PC-3 (cell line): ENCODE measurements around the gene IPMK. TPM values are rescaled to one million over a fixed set of nuclear protein-coding genes. Genes with fewer than 3 reads are reported as not detected.

Experiments
- ATAC-seq: fragments of 200-7000 bp; cut with Tn5 transposase; 2 replicates; pipeline ENCODE4 v1.9.1; 2020; ENCODE audit warnings: mild to moderate bottlenecking, moderate library complexity
- BruUV-seq: library from RNA; stranded (reverse); fragments of 400-500 nt; replicated peaks from 2 replicates; lab custom pipeline; 2021; lab: Mats Ljungman, UMichigan
- CTCF ChIA-PET: fragments of 300-600 bp; sonication (Branson Sonifier 250); formaldehyde crosslinking; loops from one replicate; lab custom pipeline; 2022; ENCODE audit warnings: antibody characterized with exemption; lab: Charles Lee
- POLR2A ChIA-PET: fragments of 300-600 bp; sonication (Branson Sonifier 250); formaldehyde crosslinking; loops from one replicate; lab custom pipeline; 2022; ENCODE audit warnings: antibody characterized with exemption; ENCODE audit not compliant: unreplicated experiment; lab: Charles Lee
- DNase-seq: peaks from one replicate; pipeline ENCODE4 v3.0.0-alpha.2; 2015
- H2AFZ ChIP-seq: fragments of 300-600 bp; sonication (generic); 2 replicates; pipeline ENCODE4 v1.6.0; 2016; ENCODE audit warnings: antibody characterized with exemption, low read length
- H3F3A ChIP-seq: fragments of 300-600 bp; sonication (generic); one replicate; pipeline ENCODE4 v1.6.0; 2017; ENCODE audit warnings: antibody characterized with exemption, low read length, control low read depth, mild to moderate bottlenecking; ENCODE audit not compliant: unreplicated experiment
- H3K27ac ChIP-seq: fragments of 300-600 bp; sonication (generic); 2 replicates; pipeline ENCODE4 v1.5.1; 2016; ENCODE audit warnings: mild to moderate bottlenecking, low read length
- H3K27me3 ChIP-seq: fragments of 300-600 bp; sonication (generic); 2 replicates; pipeline ENCODE4 v1.6.1; 2016; ENCODE audit warnings: low read length, mixed read lengths
- H3K36me3 ChIP-seq: fragments of 300-600 bp; sonication (generic); 2 replicates; pipeline ENCODE4 v1.6.1; 2016; ENCODE audit warnings: low read depth, mixed run types, low read length, mixed read lengths
- H3K4me1 ChIP-seq: fragments of 300-600 bp; sonication (generic); 2 replicates; pipeline ENCODE4 v1.5.1; 2016; ENCODE audit warnings: low read length; ENCODE audit not compliant: insufficient read depth
- H3K4me2 ChIP-seq: fragments of 300-600 bp; sonication (generic); 2 replicates; pipeline ENCODE4 v1.6.0; 2016; ENCODE audit warnings: low read length
- H3K4me3 ChIP-seq: fragments of 300-600 bp; sonication (generic); 2 replicates; pipeline ENCODE4 v1.5.1; 2016; ENCODE audit warnings: mild to moderate bottlenecking, low read length, mixed read lengths
- H3K79me2 ChIP-seq: fragments of 300-600 bp; sonication (generic); 2 replicates; pipeline ENCODE4 v1.6.1; 2017; ENCODE audit warnings: low read length, mixed read lengths
- H3K9ac ChIP-seq: fragments of 300-600 bp; sonication (generic); 2 replicates; pipeline ENCODE4 v1.6.0; 2016; ENCODE audit warnings: mild to moderate bottlenecking, low read length
- H3K9me2 ChIP-seq: fragments of 300-600 bp; sonication (generic); replicated peaks from 2 replicates; pipeline ENCODE4 v1.6.1; 2016; ENCODE audit warnings: mixed run types, low read length, mixed read lengths
- H3K9me3 ChIP-seq: fragments of 300-600 bp; sonication (generic); 2 replicates; pipeline ENCODE4 v1.6.1; 2016; ENCODE audit warnings: low read length, mixed read lengths
- H4K20me1 ChIP-seq: fragments of 300-600 bp; sonication (generic); 2 replicates; pipeline ENCODE4 v1.6.1; 2016; ENCODE audit warnings: low read length, mixed read lengths
- EZH2 ChIP-seq: fragments of 300-600 bp; sonication (generic); IDR thresholded peaks from one replicate; pipeline ENCODE4 v1.6.1; 2017; ENCODE audit warnings: antibody characterized with exemption, mild to moderate bottlenecking, low read length; ENCODE audit not compliant: unreplicated experiment
- EZH2phosphoT487 ChIP-seq: fragments of 300-600 bp; sonication (generic); IDR thresholded peaks from 2 replicates; pipeline ENCODE4 v1.6.1; 2018; ENCODE audit warnings: mild to moderate bottlenecking, antibody characterized with exemption, low read length, borderline replicate concordance
- intact Hi-C: fragments of 100-400 bp; cut with micrococcal nuclease; formaldehyde crosslinking; loops from 2 replicates; pipeline ENCODE4 v1.9.0; 2023
- total RNA-seq: library from RNA; depleted of rRNA; stranded (reverse); fragments of >200 nt; gene quantifications from 2 replicates; pipeline ENCODE4 v1.2.3, GENCODE V29; 2014
- TF ChIP-seq, protein P1 (sequence below): fragments of 300-600 bp; sonication (generic); conservative IDR thresholded peaks from 2 replicates; pipeline ENCODE4 v1.5.1; 2017; ENCODE audit warnings: antibody characterized with exemption, low read depth, mild to moderate bottlenecking, low read length

The IPMK gene
- total RNA-seq, 1 experiment from 2014 or later = 7.1 TPM

DNA sequence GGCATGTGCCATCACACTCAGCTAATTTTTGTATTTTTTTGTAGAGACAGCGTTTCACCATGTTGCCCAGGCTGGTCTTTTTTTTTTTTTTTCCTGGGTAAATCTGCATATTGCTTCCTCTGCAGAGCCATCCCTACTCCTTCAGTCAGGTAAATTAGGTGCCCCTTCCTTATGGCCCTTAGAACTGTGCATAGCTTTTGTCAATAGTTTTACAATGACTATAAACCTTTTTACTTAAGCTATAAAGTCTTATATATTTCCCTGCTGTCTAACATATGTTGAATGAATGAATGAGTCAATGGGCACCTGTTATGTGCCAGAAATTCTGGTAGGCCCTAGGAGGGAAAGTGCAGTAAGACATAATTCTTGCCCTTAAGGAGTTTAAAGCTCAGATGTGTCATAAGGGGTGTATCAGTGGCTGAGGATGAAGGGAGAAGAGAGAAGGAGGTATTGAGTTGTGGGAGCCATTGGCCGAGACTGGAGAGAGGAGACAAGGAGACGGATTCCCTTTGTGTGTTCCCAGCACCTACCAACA, 36.5 kb upstream of the IPMK start:
- H3K4me1 ChIP-seq = no peaks in the 10 kb centered on the region
- H2AFZ ChIP-seq = no peak overlapping the region
- H3K27ac ChIP-seq = no peak overlapping the region
- DNase-seq = peak; percentile 22
- BruUV-seq = no TSS peak
- H3K9ac ChIP-seq = no peak overlapping the region
- TF ChIP-seq, protein P1, sequence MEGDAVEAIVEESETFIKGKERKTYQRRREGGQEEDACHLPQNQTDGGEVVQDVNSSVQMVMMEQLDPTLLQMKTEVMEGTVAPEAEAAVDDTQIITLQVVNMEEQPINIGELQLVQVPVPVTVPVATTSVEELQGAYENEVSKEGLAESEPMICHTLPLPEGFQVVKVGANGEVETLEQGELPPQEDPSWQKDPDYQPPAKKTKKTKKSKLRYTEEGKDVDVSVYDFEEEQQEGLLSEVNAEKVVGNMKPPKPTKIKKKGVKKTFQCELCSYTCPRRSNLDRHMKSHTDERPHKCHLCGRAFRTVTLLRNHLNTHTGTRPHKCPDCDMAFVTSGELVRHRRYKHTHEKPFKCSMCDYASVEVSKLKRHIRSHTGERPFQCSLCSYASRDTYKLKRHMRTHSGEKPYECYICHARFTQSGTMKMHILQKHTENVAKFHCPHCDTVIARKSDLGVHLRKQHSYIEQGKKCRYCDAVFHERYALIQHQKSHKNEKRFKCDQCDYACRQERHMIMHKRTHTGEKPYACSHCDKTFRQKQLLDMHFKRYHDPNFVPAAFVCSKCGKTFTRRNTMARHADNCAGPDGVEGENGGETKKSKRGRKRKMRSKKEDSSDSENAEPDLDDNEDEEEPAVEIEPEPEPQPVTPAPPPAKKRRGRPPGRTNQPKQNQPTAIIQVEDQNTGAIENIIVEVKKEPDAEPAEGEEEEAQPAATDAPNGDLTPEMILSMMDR = no peak
- TF ChIP-seq EZH2 = no peak
- TF ChIP-seq EZH2phosphoT487 = no peak
- CTCF ChIA-PET = no interaction called here
- no peak overlapping the region for H3K4me3 ChIP-seq
- no peaks in the 10 kb centered on the region for H3K9me3 ChIP-seq
- no peaks in the 10 kb centered on the region for H4K20me1 ChIP-seq
- no peak overlapping the region for H3K4me2 ChIP-seq
- no peaks in the 10 kb centered on the region for H3K9me2 ChIP-seq
- H3K36me3 ChIP-seq = no peaks in the 10 kb centered on the region
- peaks cover 19% of the 10 kb centered on the region; the same call in 1 of the 2 replicates for H3K27me3 ChIP-seq
- no peaks in the 10 kb centered on the region for H3K79me2 ChIP-seq
- no peaks in the 10 kb centered on the region for H3F3A ChIP-seq
- intact Hi-C loops = loop anchor here (5.0 kb wide), 1 partner anchor 228 kb away; no protein-coding TSS in a partner anchor
- POLR2A ChIA-PET = no interaction called here
- ATAC-seq = peak; percentile 51

DNA sequence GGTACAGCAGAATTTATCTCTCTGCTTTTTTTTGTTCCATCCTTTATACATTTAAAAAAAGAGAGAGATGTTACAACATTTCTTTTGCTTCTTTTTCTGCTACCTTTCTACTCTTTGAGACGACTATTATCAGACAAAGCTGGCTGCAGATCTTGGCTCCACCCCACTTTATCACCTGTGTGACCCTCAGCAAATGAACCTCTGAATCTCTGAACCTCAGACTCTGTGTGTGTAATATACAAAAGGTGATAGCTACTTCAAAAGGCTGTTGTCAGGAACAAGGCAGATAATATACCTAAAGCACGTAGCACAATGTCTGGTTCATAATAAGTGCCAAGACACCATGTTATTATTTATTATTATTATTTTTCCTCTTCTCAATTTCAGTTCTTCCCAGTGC, 34.6 kb upstream of the IPMK start:
- no peak for DNase-seq
- no peaks in the 10 kb centered on the region for H3K79me2 ChIP-seq
- no peak for TF ChIP-seq EZH2
- no peak for TF ChIP-seq EZH2phosphoT487
- TF ChIP-seq, protein P1 = no peak
- no peak for ATAC-seq
- H3K4me3 ChIP-seq = no peak overlapping the region
- ChIA-PET CTCF (no interaction called here), POLR2A (interaction anchor here (0.6 kb wide), 1 partner anchor 10 kb away, joined by 4 read pairs; no protein-coding TSS in a partner anchor)
- H4K20me1 ChIP-seq = no peaks in the 10 kb centered on the region
- H2AFZ ChIP-seq = no peak overlapping the region
- BruUV-seq = no TSS peak
- no peak overlapping the region for H3K4me2 ChIP-seq
- H3K27ac ChIP-seq = no peak overlapping the region
- no peaks in the 10 kb centered on the region for H3K9me3 ChIP-seq
- no peaks in the 10 kb centered on the region for H3F3A ChIP-seq
- no peaks in the 10 kb centered on the region for H3K9me2 ChIP-seq
- 0 out of 2 replicates have a peak, but pooled peaks cover 7% of the 10 kb centered on the region for H3K27me3 ChIP-seq
- no peaks in the 10 kb centered on the region for H3K4me1 ChIP-seq
- no peaks in the 10 kb centered on the region for H3K36me3 ChIP-seq
- intact Hi-C loops = loop anchor here (5.0 kb wide), 1 partner anchor 230 kb away; no protein-coding TSS in a partner anchor
- H3K9ac ChIP-seq = no peak overlapping the region

DNA sequence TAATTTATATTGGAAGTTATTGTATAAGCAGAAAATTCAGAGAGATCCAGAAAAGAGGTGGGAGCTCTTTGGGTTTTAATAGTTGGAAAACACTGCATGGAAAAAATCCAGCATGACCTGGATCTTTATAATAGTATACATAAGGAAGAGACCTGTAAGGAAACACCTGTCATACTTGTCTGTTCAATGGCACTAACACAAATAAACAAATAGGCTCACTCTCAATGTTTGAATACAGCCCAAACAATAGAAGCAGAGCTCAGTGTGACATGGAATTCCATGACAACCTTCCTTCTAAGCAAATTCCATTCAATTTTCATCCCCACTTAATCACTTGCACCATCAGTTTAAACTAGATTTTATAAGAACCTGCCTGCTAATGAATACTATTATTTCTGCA, 33.0 kb upstream of the IPMK start:
- no peaks in the 10 kb centered on the region for H3K9me2 ChIP-seq
- H3K79me2 ChIP-seq = no peaks in the 10 kb centered on the region
- no peak overlapping the region for H3K4me3 ChIP-seq
- TF ChIP-seq, protein P1 = no peak
- TF ChIP-seq EZH2 (no peak), EZH2phosphoT487 (no peak)
- no peaks in the 10 kb centered on the region for H3K4me1 ChIP-seq
- H3K4me2 ChIP-seq = no peak overlapping the region
- H3K36me3 ChIP-seq = no peaks in the 10 kb centered on the region
- H3K27ac ChIP-seq = no peak overlapping the region
- intact Hi-C loops = loop anchor here (5.0 kb wide), 1 partner anchor 232 kb away; no protein-coding TSS in a partner anchor
- no peak overlapping the region for H2AFZ ChIP-seq
- ATAC-seq (no peak), DNase-seq (no peak)
- no peaks in the 10 kb centered on the region for H3K27me3 ChIP-seq
- no peaks in the 10 kb centered on the region for H3F3A ChIP-seq
- POLR2A ChIA-PET = no interaction called here
- H3K9me3 ChIP-seq = no peaks in the 10 kb centered on the region
- no peaks in the 10 kb centered on the region for H4K20me1 ChIP-seq
- CTCF ChIA-PET = interaction anchor here (0.6 to 1.6 kb wide), 3 partner anchors 72 to 91 kb away, joined by 3 to 5 read pairs (median 5); partner anchors contain the start of gene TFAM
- H3K9ac ChIP-seq = no peak overlapping the region
- no TSS peak for BruUV-seq
